ENCODE measurements around the gene YWHAB. TPM values are rescaled to one million over a fixed set of nuclear protein-coding genes. Genes with fewer than 3 reads are reported as not detected.

The YWHAB gene
- total and polyA plus RNA-seq, 5 donors from 2014 or later = 303 to 927 (median 651) TPM

Other genes with a start within 250 kb of the YWHAB start
- gene ADA, start 234.0 kb upstream of the YWHAB start, total RNA-seq = 39.6 TPM
- gene ADA, start 234.0 kb upstream of the YWHAB start, polyA plus RNA-seq = 10 to 100 TPM; 28.1 to 41.3 (median 37.4) TPM
- not detected for gene CCN5, start 170.3 kb upstream of the YWHAB start, total RNA-seq
- gene CCN5, start 170.3 kb upstream of the YWHAB start, polyA plus RNA-seq = not detected
- gene KCNK15, start 139.8 kb upstream of the YWHAB start, total RNA-seq = not detected
- gene KCNK15, start 139.8 kb upstream of the YWHAB start, polyA plus RNA-seq = not detected
- gene RIMS4, start 75.2 kb upstream of the YWHAB start, total RNA-seq = not detected
- gene RIMS4, start 75.2 kb upstream of the YWHAB start, polyA plus RNA-seq = not detected
- gene PABPC1L, start 24.4 kb downstream of the YWHAB start, total RNA-seq = 66.1 TPM
- gene PABPC1L, start 24.4 kb downstream of the YWHAB start, polyA plus RNA-seq = under 1 TPM in 2 of 4 donors, not detected in 2; 0.12 to 0.68 TPM
- gene TOMM34, start 74.7 kb downstream of the YWHAB start, total RNA-seq = 10.7 TPM
- 10 to 100 TPM; 13.8 to 24.2 (median 23.0) TPM for gene TOMM34, start 74.7 kb downstream of the YWHAB start, polyA plus RNA-seq
- 375 TPM for gene STK4, start 80.8 kb downstream of the YWHAB start, total RNA-seq
- gene STK4, start 80.8 kb downstream of the YWHAB start, polyA plus RNA-seq = 100 to 1,000 TPM; 211 to 254 (median 227) TPM
- not detected for gene KCNS1, start 215.4 kb downstream of the YWHAB start, total RNA-seq
- gene KCNS1, start 215.4 kb downstream of the YWHAB start, polyA plus RNA-seq = under 1 TPM; 0.09 to 0.20 (median 0.17) TPM
- gene WFDC5, start 229.5 kb downstream of the YWHAB start, total RNA-seq = not detected
- gene WFDC5, start 229.5 kb downstream of the YWHAB start, polyA plus RNA-seq = not detected
- gene WFDC12, start 238.8 kb downstream of the YWHAB start, total RNA-seq = not detected
- gene WFDC12, start 238.8 kb downstream of the YWHAB start, polyA plus RNA-seq = not detected

Measured in CD4-positive, CD25-positive, alpha-beta regulatory T cell (primary cell).